Measurements from ENCODE around the gene FUT2.
"Not testable (repeated sequence)": the region's sequence is repeated elsewhere in the genome, so short reads cannot be mapped to it uniquely, and the experiment has no call there.

The FUT2 gene

GRCh38 chr19:48698046-48698445, 2.3 kb downstream of the FUT2 start:
- no peak for DNase-seq (ENCODE audit: low read depth in 3 of 3)

GRCh38 chr19:48702701-48703100, 6.9 kb downstream of the FUT2 start:
- DNase-seq (ENCODE audit: low read depth in 3 of 3): no peak

GRCh38 chr19:48703316-48703715, 7.5 kb downstream of the FUT2 start:
- DNase-seq (ENCODE audit: low read depth in 3 of 3): no peak

GRCh38 chr19:48705431-48705830, 9.7 kb downstream of the FUT2 start:
- DNase-seq (ENCODE audit: low read depth in 3 of 3): no peak

- DNase-seq (ENCODE audit: low read depth in 3 of 3): no peak
Observed at GRCh38 chr19:48708471-48708870, 12.7 kb downstream of the FUT2 start.

- DNase-seq (ENCODE audit: low read depth in 3 of 3): no peak
Observed at GRCh38 chr19:48711106-48711662, 15.4 kb downstream of the FUT2 start.

GRCh38 chr19:48713041-48713863, 17.5 kb downstream of the FUT2 start:
- DNase-seq (ENCODE audit: low read depth in 3 of 3): no peak

- peak; percentile 89 to 97 (median 95) for DNase-seq (ENCODE audit: low read depth in 3 of 3)
Observed at GRCh38 chr19:48713864-48714755, 18.3 kb downstream of the FUT2 start.

- no peak for DNase-seq (ENCODE audit: low read depth in 3 of 3)
Observed at GRCh38 chr19:48714759-48715675, 19.2 kb downstream of the FUT2 start.

- DNase-seq (ENCODE audit: low read depth in 3 of 3): no peak
Observed at GRCh38 chr19:48715681-48716171, 20.0 kb downstream of the FUT2 start.

- no peak for DNase-seq (ENCODE audit: low read depth in 3 of 3)
Observed at GRCh38 chr19:48716562-48717291, 21.0 kb downstream of the FUT2 start.

- DNase-seq (ENCODE audit: low read depth in 3 of 3): not testable (repeated sequence)
Observed at GRCh38 chr19:48718106-48718505, 22.3 kb downstream of the FUT2 start.

GRCh38 chr19:48718711-48719231, 23.0 kb downstream of the FUT2 start:
- DNase-seq (ENCODE audit: low read depth in 3 of 3): no peak

- no peak for DNase-seq (ENCODE audit: low read depth in 3 of 3)
Observed at GRCh38 chr19:48719263-48720171, 23.7 kb downstream of the FUT2 start, which contains the start of gene MAMSTR. MAMSTR (minus strand) TSS chr19:48719725; CDS start chr19:48719031, 694 bp downstream.

- no peak for DNase-seq (ENCODE audit: low read depth in 3 of 3)
Observed at GRCh38 chr19:48720251-48720612, 24.5 kb downstream of the FUT2 start.

- DNase-seq (ENCODE audit: low read depth in 3 of 3): peak; percentile 74 to 80 (median 76)
Observed at GRCh38 chr19:48720613-48721296, 25.0 kb downstream of the FUT2 start.

- no peak for DNase-seq (ENCODE audit: low read depth in 3 of 3)
Observed at GRCh38 chr19:48722196-48722708, 26.5 kb downstream of the FUT2 start.

All from stimulated activated CD4-positive, alpha-beta T cell treated with anti-CD3 and anti-CD28 coated beads, TNF-alpha, amount 100 ng/mL, for 4 hours (primary cell).